ENCODE data around the gene ARL5B.

ARL5B gene

GRCh38 chr10:18647151-18647550 is 12.1 kb upstream of the ARL5B start:
- no peak for ATAC-seq
- no peak for TF ChIP-seq RARB (CRISPR knock-in tag; IDR thresholded peaks at IDR 0.05)
- TF ChIP-seq, protein P1, sequence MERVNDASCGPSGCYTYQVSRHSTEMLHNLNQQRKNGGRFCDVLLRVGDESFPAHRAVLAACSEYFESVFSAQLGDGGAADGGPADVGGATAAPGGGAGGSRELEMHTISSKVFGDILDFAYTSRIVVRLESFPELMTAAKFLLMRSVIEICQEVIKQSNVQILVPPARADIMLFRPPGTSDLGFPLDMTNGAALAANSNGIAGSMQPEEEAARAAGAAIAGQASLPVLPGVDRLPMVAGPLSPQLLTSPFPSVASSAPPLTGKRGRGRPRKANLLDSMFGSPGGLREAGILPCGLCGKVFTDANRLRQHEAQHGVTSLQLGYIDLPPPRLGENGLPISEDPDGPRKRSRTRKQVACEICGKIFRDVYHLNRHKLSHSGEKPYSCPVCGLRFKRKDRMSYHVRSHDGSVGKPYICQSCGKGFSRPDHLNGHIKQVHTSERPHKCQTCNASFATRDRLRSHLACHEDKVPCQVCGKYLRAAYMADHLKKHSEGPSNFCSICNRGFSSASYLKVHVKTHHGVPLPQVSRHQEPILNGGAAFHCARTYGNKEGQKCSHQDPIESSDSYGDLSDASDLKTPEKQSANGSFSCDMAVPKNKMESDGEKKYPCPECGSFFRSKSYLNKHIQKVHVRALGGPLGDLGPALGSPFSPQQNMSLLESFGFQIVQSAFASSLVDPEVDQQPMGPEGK (CRISPR knock-in tag; IDR thresholded peaks at IDR 0.05; ENCODE audit: borderline replicate concordance), result no peak

GRCh38 chr10:18647945-18648344 is 11.3 kb upstream of the ARL5B start:
- TF ChIP-seq ESRRG (CRISPR knock-in tag; IDR thresholded peaks at IDR 0.05) (no peak), TOX (CRISPR knock-in tag; IDR thresholded peaks at IDR 0.05; ENCODE audit: borderline replicate concordance) (no peak), RARB (CRISPR knock-in tag; IDR thresholded peaks at IDR 0.05) (no peak), ZNF70 (CRISPR knock-in tag; IDR thresholded peaks at IDR 0.05) (no peak), ISL1 (CRISPR knock-in tag; IDR thresholded peaks at IDR 0.05) (no peak), BACH2 (CRISPR knock-in tag; IDR thresholded peaks at IDR 0.05; ENCODE audit: borderline replicate concordance) (no peak), TCF4 (CRISPR knock-in tag; IDR thresholded peaks at IDR 0.05; ENCODE audit: borderline replicate concordance) (no peak)
- TF ChIP-seq, protein P2, sequence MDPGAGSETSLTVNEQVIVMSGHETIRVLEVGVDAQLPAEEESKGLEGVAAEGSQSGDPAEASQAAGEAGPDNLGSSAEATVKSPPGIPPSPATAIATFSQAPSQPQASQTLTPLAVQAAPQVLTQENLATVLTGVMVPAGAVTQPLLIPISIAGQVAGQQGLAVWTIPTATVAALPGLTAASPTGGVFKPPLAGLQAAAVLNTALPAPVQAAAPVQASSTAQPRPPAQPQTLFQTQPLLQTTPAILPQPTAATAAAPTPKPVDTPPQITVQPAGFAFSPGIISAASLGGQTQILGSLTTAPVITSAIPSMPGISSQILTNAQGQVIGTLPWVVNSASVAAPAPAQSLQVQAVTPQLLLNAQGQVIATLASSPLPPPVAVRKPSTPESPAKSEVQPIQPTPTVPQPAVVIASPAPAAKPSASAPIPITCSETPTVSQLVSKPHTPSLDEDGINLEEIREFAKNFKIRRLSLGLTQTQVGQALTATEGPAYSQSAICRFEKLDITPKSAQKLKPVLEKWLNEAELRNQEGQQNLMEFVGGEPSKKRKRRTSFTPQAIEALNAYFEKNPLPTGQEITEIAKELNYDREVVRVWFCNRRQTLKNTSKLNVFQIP (CRISPR knock-in tag; IDR thresholded peaks at IDR 0.05; ENCODE audit: borderline replicate concordance, low read depth), result no peak
- TF ChIP-seq, protein P3, sequence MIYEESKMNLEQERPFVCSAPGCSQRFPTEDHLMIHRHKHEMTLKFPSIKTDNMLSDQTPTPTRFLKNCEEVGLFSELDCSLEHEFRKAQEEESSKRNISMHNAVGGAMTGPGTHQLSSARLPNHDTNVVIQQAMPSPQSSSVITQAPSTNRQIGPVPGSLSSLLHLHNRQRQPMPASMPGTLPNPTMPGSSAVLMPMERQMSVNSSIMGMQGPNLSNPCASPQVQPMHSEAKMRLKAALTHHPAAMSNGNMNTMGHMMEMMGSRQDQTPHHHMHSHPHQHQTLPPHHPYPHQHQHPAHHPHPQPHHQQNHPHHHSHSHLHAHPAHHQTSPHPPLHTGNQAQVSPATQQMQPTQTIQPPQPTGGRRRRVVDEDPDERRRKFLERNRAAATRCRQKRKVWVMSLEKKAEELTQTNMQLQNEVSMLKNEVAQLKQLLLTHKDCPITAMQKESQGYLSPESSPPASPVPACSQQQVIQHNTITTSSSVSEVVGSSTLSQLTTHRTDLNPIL (CRISPR knock-in tag; IDR thresholded peaks at IDR 0.05; ENCODE audit: low read depth), result no peak
- ATAC-seq, result no peak

DNA sequence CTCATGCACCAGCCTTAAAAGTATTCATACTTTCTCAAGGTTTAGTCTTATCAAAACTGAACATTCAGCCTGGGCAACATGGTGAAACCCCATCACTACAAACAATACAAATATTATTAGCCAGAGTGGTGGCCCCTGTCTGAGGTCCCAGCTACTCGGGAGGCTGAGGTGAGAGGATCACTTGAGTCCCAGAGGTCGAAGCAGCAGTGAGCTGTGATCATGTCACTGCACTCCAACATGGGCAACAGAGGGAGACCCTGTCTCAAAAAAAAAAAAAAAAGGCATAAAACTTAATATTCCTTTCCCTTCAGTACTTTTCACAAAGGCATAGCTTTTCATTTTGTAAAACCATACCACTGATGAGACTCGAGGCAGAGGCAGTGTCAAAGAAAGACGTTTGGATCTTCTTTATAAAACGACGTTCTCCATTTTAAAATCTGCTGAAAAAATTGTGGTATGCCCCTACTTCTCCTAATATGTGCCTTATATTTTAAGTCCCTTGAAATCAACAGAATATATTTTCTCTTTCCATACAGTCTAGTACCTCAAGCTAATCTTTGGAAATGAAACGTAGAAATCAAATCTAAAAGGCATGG is 9.8 kb upstream of the ARL5B start:
- no peak for ATAC-seq
- TF ChIP-seq ZNF8 (CRISPR knock-in tag; IDR thresholded peaks at IDR 0.05) (peak; percentile 64), ISL1 (CRISPR knock-in tag; IDR thresholded peaks at IDR 0.05) (no peak), ARNTL (CRISPR knock-in tag; IDR thresholded peaks at IDR 0.05; ENCODE audit: borderline replicate concordance, low read depth) (no peak), GLIS3 (CRISPR knock-in tag; IDR thresholded peaks at IDR 0.05) (no peak), ZNF565 (CRISPR knock-in tag; conservative IDR thresholded peaks at IDR 0.05; ENCODE audit: low read depth) (no peak)
- TF ChIP-seq, protein P2 (CRISPR knock-in tag; IDR thresholded peaks at IDR 0.05; ENCODE audit: borderline replicate concordance, low read depth), result no peak

- ATAC-seq, result 0 out of 3 replicates have a peak, but pooled peaks have one; percentile 13
- TF ChIP-seq, protein P1 (CRISPR knock-in tag; IDR thresholded peaks at IDR 0.05; ENCODE audit: borderline replicate concordance), result no peak
- no peak for TF ChIP-seq ARNTL (CRISPR knock-in tag; IDR thresholded peaks at IDR 0.05; ENCODE audit: borderline replicate concordance, low read depth)
- TF ChIP-seq ZFP3 (CRISPR knock-in tag; IDR thresholded peaks at IDR 0.05), result no peak
These were observed 8.7 kb upstream of the ARL5B start for GRCh38 chr10:18650404-18650997.

- TF ChIP-seq ARNTL (CRISPR knock-in tag; IDR thresholded peaks at IDR 0.05; ENCODE audit: borderline replicate concordance, low read depth) (no peak), TCF4 (CRISPR knock-in tag; IDR thresholded peaks at IDR 0.05; ENCODE audit: borderline replicate concordance) (peak; percentile 41; the same call in 1 of the 2 replicates)
These were observed 7.8 kb upstream of the ARL5B start, which contains the start of gene NSUN6 for GRCh38 chr10:18651324-18652007. Gene NSUN6 (minus strand): TSS chr10:18651587. CDS start chr10:18651203, 384 bp downstream.

More at GRCh38 chr10:18651324-18652007, 7.8 kb upstream of the ARL5B start, which contains the start of gene NSUN6:
- ATAC-seq, result peak; percentile 94

All from SK-N-SH treated with all-trans-retinoic acid at 6 μM for 48 hours (cell line).